Mucosa of rectum (tissue), 2 donors: ENCODE measurements around the gene ECHDC1.

ENCODE experiments used
- H3K27ac ChIP-seq, 2 donors: one replicate each; pipeline ENCODE4 v1.7.0; 2013; ENCODE audit warnings: inconsistent platforms in 2 of 2, low read depth in 2 of 2, low read length in 2 of 2
- H3K27me3 ChIP-seq, 2 donors: one replicate each; pipeline ENCODE4 v1.7.0; 2013; ENCODE audit warnings: low read length in 2 of 2; ENCODE audit not compliant: control insufficient read depth in 2 of 2, insufficient read depth in 2 of 2
- H3K36me3 ChIP-seq, 2 donors: one replicate each; pipeline ENCODE4 v1.7.0; 2013; ENCODE audit warnings: low read length in 2 of 2; ENCODE audit not compliant: control insufficient read depth in 2 of 2, insufficient read depth in 2 of 2
- H3K4me1 ChIP-seq, 2 donors: one replicate each; pipeline ENCODE4 v1.7.0; 2013; ENCODE audit warnings: low read length in 2 of 2, mild to moderate bottlenecking in 1 of 2; ENCODE audit not compliant: control insufficient read depth in 2 of 2, insufficient read depth in 2 of 2
- H3K4me3 ChIP-seq, 2 donors: one replicate each; pipeline ENCODE4 v1.7.0; 2013; ENCODE audit warnings: low read length in 2 of 2
- H3K9ac ChIP-seq, 2 donors: one replicate each; pipeline ENCODE4 v1.7.0; 2013; ENCODE audit warnings: low read length in 2 of 2, low read depth in 1 of 2, mild to moderate bottlenecking in 1 of 2
- H3K9me3 ChIP-seq, 2 donors: one replicate each; pipeline ENCODE4 v1.7.0; 2013; ENCODE audit warnings: low read length in 2 of 2; ENCODE audit not compliant: control insufficient read depth in 2 of 2
- donor health status: healthy.
- donor health status: Normal muscosa, but diverticular disease.

The ECHDC1 gene

DNA sequence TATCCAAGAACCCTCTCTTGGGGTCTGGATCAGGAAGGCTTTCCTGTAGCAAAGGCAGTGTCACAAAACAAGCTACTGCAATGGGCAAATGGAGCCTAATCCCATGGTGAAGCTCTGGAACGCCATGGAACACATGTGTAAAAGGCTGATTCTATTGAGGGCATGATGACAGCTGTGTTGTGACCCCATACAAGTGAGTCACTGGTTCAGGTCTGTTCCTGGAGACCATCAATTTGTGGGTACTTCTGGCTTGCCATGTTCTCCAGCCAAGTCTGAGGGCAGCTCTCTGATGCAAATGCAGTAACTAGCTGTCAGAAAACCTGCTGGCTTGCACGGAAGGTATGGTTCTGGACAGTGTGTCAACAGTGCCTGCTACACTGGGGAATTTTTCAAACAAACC lies 33.3 kb upstream of the ECHDC1 start:
- Histone ChIP-seq H3K36me3 (no peaks in the 10 kb centered on the region), H3K27ac (no peak overlapping the region), H3K27me3 (no peaks in the 10 kb centered on the region), H3K9ac (no peak overlapping the region), H3K4me3 (no peak overlapping the region), H3K4me1 (no peaks in the 10 kb centered on the region), H3K9me3 (no peaks in the 10 kb centered on the region)

DNA sequence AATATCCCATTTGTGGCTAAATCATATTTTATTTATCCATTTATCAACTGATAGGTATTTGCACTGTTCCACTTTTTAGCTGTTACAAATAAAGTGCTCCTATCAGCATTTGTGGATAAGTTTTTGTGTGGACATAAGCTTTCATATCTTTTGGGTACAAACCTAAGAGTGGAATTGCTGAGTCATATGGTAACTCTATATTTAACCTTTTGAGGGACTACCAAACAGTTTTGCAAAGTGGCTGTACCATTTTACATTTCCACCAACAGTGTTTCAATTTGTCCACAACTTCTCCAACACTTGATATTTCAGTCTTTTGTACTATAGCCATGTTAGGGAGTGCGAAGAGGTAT lies 23.6 kb upstream of the ECHDC1 start:
- Histone ChIP-seq H3K4me1 (no peaks in the 10 kb centered on the region), H3K27ac (no peak overlapping the region)

DNA sequence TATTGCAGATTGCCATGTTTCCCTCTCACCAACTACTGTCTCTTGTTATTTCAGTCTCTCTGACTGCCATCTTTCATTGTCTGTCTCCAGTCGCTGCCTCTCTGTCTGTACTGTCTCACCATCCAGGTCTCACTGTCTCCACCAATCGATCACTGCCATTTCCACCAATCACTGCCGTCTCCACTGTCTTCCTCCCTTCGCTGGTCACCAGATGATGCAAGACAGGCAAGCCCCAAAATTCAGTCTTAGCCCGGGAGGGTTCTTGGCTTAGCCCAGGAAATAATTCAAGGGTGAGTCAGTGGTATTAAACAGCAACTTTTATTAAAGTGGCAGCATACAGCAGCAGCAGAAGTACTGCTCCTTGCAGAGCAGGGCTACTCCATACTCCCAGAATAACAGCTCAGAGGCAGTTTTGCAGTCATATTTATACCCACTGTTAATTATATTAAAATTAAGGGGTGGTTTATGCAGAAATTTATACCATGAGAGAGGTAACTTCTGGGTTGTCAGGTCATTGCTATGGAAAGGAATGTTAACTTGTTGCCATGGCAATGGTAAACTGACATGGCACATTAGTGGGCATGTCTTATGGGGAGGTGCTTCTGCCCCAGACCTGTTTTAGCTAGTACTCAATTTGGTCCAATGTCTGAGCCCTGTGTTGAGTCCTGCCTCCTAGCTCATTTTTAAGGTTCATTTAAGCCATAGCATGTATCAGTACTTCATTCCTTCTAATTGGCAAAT lies 23.0 kb upstream of the ECHDC1 start:
- Histone ChIP-seq H3K9me3 (no peaks in the 10 kb centered on the region), H3K36me3 (no peaks in the 10 kb centered on the region), H3K9ac (no peak overlapping the region), H3K27ac (no peak overlapping the region), H3K27me3 (no peaks in the 10 kb centered on the region), H3K4me1 (no peaks in the 10 kb centered on the region), H3K4me3 (no peak overlapping the region)

More for the DNA sequence above, 23.6 kb upstream of the ECHDC1 start:
- Histone ChIP-seq H3K9ac (no peak overlapping the region), H3K27me3 (no peaks in the 10 kb centered on the region), H3K9me3 (no peaks in the 10 kb centered on the region), H3K4me3 (no peak overlapping the region), H3K36me3 (no peaks in the 10 kb centered on the region)

DNA sequence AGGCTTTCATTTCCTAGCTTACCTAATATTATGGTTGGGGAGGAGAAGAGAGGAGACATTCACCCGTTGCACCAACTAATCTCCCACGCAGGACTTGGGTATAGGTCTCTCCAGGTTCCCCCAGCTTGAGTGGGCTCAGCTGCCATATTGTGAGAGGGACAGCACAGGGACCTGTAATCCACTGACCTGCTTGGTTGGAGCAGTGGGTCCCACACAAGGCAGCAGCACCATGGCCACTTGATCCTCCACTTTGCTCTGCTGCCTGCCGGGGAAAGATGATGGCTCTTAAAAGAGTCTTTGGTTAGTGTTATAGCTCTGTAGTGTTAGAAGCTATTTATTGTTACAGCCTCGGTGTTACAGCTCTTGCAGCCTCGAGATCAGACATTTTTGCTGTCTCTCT lies 22.5 kb upstream of the ECHDC1 start:
- Histone ChIP-seq H3K9me3 (no peaks in the 10 kb centered on the region), H3K4me3 (no peak overlapping the region), H3K27ac (no peak overlapping the region), H3K36me3 (no peaks in the 10 kb centered on the region), H3K9ac (no peak overlapping the region), H3K27me3 (no peaks in the 10 kb centered on the region), H3K4me1 (no peaks in the 10 kb centered on the region)

DNA sequence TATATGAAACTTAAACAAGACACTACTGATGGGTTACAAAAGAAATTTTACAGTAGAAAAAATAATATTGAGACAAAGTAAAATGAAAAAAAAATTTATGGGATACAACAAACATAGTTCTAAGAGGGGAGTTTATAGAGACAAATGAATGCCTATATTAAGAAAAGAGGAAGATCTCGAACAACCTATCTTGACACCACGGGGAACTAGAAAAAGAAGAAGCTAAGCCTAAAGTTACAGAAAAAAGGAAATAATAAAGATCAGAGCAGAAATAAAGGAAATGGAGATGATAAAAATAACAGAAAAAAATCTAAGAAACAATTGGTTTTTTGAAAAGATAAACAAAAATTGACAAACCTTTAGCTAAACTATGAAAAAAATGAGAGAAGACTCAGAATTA lies 9.1 kb upstream of the ECHDC1 start:
- Histone ChIP-seq H3K4me3 (no peak overlapping the region), H3K27me3 (no peaks in the 10 kb centered on the region), H3K9me3 (no peaks in the 10 kb centered on the region), H3K4me1 (no peaks in the 10 kb centered on the region), H3K36me3 (no peaks in the 10 kb centered on the region), H3K27ac (no peak overlapping the region), H3K9ac (no peak overlapping the region)

DNA sequence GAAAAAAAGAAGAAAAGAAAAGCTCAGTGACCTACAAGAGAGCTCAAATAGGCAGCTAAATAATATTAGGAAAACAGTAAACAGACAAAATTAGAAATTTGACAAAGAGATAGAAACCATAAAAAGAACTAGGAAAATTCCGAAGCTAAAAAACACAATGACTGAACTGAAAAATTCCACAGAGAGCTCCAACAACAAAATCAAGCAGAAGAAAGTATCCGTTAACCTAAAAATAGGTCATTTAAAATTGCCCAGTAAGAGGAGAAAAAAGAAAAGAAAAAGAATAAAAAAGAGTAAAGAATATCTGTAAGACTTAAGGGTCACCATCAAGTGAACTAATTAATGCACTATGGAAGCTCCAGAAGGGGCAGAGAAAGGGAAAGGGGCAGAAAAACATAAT lies 6.6 kb upstream of the ECHDC1 start:
- Histone ChIP-seq H3K27me3 (no peaks in the 10 kb centered on the region), H3K36me3 (no peaks in the 10 kb centered on the region), H3K9me3 (no peaks in the 10 kb centered on the region), H3K27ac (no peak overlapping the region), H3K4me3 (no peak overlapping the region), H3K4me1 (no peaks in the 10 kb centered on the region), H3K9ac (no peak overlapping the region)

DNA sequence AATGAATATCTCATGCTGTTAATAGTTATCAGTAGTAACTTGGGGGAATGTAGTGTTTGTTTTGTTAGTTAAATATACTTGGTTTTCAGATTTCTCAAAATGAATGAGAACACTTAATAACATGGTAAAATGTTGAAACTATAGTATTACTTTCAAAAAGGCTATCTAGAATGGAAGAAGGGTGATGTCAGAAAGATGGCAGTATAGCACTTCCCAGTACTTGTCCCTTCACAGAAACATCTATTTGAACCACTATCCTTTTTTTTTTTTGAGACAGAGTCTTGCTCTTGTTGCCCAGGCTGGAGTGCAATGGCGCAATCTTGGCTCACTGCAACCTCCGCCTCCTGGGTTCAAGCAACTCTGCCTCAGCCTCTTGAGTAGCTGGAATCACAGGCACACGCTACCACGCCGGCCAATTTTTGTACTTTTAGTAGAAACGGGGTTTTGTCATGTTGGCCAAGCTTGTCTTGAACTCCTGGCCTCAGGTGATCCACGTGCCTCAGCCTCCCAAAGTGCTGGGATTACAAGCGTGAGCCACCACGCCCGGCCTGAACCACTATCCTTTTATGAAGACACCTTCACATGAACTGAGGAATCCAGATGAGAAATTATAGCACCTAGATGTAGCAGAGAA lies 4.7 kb upstream of the ECHDC1 start:
- Histone ChIP-seq H3K36me3 (no peaks in the 10 kb centered on the region), H3K27ac (no peak overlapping the region), H3K9ac (no peak overlapping the region), H3K4me1 (peaks cover 4% of the 10 kb centered on the region in 2 donors), H3K9me3 (no peaks in the 10 kb centered on the region), H3K27me3 (no peaks in the 10 kb centered on the region), H3K4me3 (no peak overlapping the region)

DNA sequence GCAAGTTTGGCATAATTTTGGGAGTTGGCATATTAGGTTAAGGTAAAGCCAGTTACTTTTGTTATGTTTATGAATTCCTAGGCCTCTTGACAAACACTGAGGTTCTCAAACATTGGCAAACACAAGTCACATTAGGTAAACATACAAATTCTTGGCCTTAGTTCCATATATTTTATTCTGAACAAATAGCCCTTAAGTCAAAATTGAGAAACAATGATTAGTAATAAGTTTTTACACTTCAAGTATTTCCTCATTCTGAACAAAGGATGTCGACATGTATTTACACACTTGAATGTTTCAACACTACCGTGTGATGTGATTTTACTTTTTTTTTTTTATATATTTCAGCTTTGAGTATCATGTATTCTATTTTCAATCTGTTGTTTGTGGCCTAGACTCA lies 3.8 kb upstream of the ECHDC1 start:
- Histone ChIP-seq H3K9me3 (no peaks in the 10 kb centered on the region), H3K9ac (no peak overlapping the region), H3K27ac (no peak overlapping the region), H3K27me3 (no peaks in the 10 kb centered on the region), H3K4me1 (peaks cover 4 to 8% of the 10 kb centered on the region in 2 donors), H3K36me3 (no peaks in the 10 kb centered on the region), H3K4me3 (no peak overlapping the region)

DNA sequence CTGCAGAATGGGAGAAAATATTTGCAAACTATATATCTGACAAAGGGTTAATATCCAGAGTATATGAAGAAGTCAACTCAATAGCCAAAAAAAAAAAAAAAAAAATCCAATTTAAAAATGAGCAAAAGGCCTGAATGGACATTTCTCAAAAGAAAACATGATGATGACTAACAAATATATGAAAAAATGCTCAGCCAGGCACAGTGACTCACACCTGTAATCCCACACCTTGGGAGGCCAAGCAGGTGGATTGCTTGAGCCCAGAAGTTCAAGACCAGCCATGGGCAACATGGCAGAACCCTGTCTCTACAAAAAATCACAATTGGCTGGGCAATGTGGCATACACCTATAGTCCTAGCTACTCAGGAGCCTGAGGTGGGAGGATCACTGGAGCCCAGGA lies 2.1 kb upstream of the ECHDC1 start:
- no peak overlapping the region for H3K9ac ChIP-seq

DNA sequence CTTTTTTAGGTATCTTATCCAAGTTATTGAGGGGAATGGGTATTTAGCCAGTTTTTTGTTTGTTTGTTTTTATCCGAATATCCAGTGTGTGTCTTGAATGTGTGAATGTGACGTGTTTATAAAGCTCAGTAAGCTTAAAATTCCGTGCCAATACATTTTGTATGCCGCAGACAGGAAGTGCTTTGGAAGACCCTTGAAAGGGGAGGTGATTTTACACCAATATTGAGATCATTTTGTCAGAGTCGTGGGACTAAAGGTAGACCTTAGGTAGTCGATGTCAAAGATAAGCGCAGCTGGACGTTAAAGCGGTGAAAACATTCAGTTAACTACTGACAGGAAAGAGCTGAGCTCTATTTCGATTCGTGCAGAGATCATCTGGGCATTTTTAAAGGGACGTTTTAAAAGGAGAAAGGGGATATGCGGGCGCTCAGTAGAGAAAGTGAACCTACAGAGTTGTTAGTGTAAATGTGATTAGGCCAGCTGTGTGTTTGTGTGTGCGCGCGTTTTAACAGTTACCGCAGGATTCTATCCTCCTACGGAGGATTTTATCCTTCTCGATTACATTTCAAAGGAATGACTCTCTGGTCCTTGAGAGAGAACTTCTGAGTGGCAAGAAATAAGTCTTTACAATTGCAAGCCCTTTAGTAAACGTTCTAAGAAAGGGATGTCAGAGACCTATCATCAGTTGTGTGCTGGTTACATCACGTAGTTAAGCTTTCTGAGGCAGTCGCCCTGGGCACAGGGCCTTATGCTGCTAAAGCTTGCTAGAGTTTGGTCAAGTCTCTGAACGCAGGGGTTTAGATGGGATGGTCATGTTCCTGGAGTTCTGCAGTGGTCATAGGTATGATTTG lies 625 bp upstream of the ECHDC1 start:
- peaks cover 14 to 21% of the 10 kb centered on the region in 2 donors for H3K4me1 ChIP-seq
- no peaks in the 10 kb centered on the region for H3K9me3 ChIP-seq
- H3K4me3 ChIP-seq = peak overlapping the region; percentile 86 to 98
- no peaks in the 10 kb centered on the region for H3K27me3 ChIP-seq
- peak overlapping the region; percentile 73 to 81 for H3K27ac ChIP-seq
- H3K9ac ChIP-seq = peak overlapping the region; percentile 84
- no peaks in the 10 kb centered on the region for H3K36me3 ChIP-seq

More for the DNA sequence above, 2.1 kb upstream of the ECHDC1 start:
- Histone ChIP-seq H3K9me3 (no peaks in the 10 kb centered on the region), H3K36me3 (no peaks in the 10 kb centered on the region), H3K27me3 (no peaks in the 10 kb centered on the region), H3K4me1 (peaks cover 14 to 21% of the 10 kb centered on the region in 2 donors), H3K4me3 (no peak overlapping the region), H3K27ac (no peak overlapping the region)
